H1 (cell line): ENCODE data around the gene ADGRL3. TPM values are rescaled to one million over a fixed set of nuclear protein-coding genes. Genes with fewer than 3 reads are reported as not detected.

Experiments
- CTCF ChIA-PET: fragments of 300-600 bp; sonication (Branson Sonifier 250); formaldehyde crosslinking; loops from one replicate; lab custom pipeline; 2021; ENCODE audit not compliant: partially characterized antibody; lab: Charles Lee
- POLR2A ChIA-PET: fragments of 300-600 bp; sonication (Branson Sonifier 250); formaldehyde crosslinking; loops from one replicate; lab custom pipeline; 2021; ENCODE audit warnings: inconsistent platforms; ENCODE audit not compliant: partially characterized antibody; lab: Charles Lee
- DNase-seq, 2 experiments: peaks; one replicate each; pipeline versions ENCODE4 v3.0.0 to v3.0.0-alpha.2; 2010 to 2022; ENCODE audit warnings: low spot score in 2 of 2, low read depth in 1 of 2, mixed read lengths in 1 of 2
- FAIRE-seq: peaks from 2 replicates; lab custom pipeline; 2011; peaks lifted over from hg19 to GRCh38; lab: Jason Lieb, UNC
- H2AFZ ChIP-seq: 2 replicates; pipeline ENCODE4 v1.8.1; 2012; ENCODE audit warnings: low read length, inconsistent platforms
- H2AK5ac ChIP-seq: 2 replicates; pipeline ENCODE4 v1.6.1; 2013; ENCODE audit warnings: low read depth, low read length
- H2BK120ac ChIP-seq: replicated peaks from 2 replicates; pipeline ENCODE3; 2013; ENCODE audit warnings: low read depth, low read length, inconsistent platforms
- H2BK12ac ChIP-seq: 2 replicates; pipeline ENCODE4 v1.6.1; 2013; ENCODE audit warnings: low read depth, low read length
- H2BK15ac ChIP-seq: 2 replicates; pipeline ENCODE4 v1.6.1; 2013; ENCODE audit warnings: low read length
- H2BK20ac ChIP-seq: 2 replicates; pipeline ENCODE4 v1.6.1; 2013; ENCODE audit warnings: low read length
- H2BK5ac ChIP-seq: 2 replicates; pipeline ENCODE4 v1.6.1; 2013; ENCODE audit warnings: low read depth, low read length
- H3K14ac ChIP-seq: 2 replicates; pipeline ENCODE4 v1.6.1; 2013; ENCODE audit warnings: inconsistent platforms; ENCODE audit not compliant: insufficient read length
- H3K18ac ChIP-seq: 2 replicates; pipeline ENCODE4 v1.6.1; 2013; ENCODE audit warnings: low read length; ENCODE audit errors: extremely low read depth
- H3K23ac ChIP-seq: 2 replicates; pipeline ENCODE4 v1.6.1; 2013; ENCODE audit warnings: inconsistent platforms; ENCODE audit not compliant: insufficient read length
- H3K23me2 ChIP-seq: 2 replicates; pipeline ENCODE4 v1.6.1; 2013; ENCODE audit warnings: low read depth, low read length
- H3K27ac ChIP-seq: 2 replicates; pipeline ENCODE4 v1.6.1; 2011; ENCODE audit warnings: low read depth, low read length, inconsistent platforms
- H3K27me3 ChIP-seq, 4 experiments: replicated peaks in 1 of 4; 1 replicate in 1 of 4; 2 replicates in 3 of 4; pipeline versions ENCODE4 v1.6.1 to v1.8.1; 2011 to 2013; ENCODE audit warnings: low read length in 3 of 4, mild to moderate bottlenecking in 3 of 4, inconsistent platforms in 2 of 4, mixed read lengths in 2 of 4, moderate library complexity in 1 of 4; ENCODE audit not compliant: control insufficient read depth in 3 of 4, insufficient read depth in 3 of 4; ENCODE audit errors: extremely low read depth in 1 of 4
- H3K36me3 ChIP-seq, 4 experiments: 2 replicates each; pipeline versions ENCODE4 v1.6.1 to v1.8.1; 2011 to 2013; ENCODE audit warnings: mild to moderate bottlenecking in 4 of 4, low read length in 3 of 4, moderate library complexity in 2 of 4, control low read depth in 1 of 4, inconsistent platforms in 1 of 4; ENCODE audit not compliant: insufficient read depth in 4 of 4, control insufficient read depth in 2 of 4
- H3K4ac ChIP-seq: replicated peaks from 2 replicates; pipeline ENCODE3; 2013; ENCODE audit warnings: low read length, low read depth, mixed read lengths, inconsistent platforms; ENCODE audit not compliant: insufficient read length
- H3K4me1 ChIP-seq, 4 experiments: replicated peaks in 1 of 4; 1 replicate in 1 of 4; 2 replicates in 3 of 4; pipeline versions ENCODE4 v1.6.1 to v1.8.1; 2011 to 2013; ENCODE audit warnings: low read length in 3 of 4, inconsistent platforms in 2 of 4, mixed read lengths in 1 of 4; ENCODE audit not compliant: insufficient read depth in 4 of 4, control insufficient read depth in 3 of 4
- H3K4me2 ChIP-seq, 2 experiments: 2 replicates each; pipeline versions ENCODE4 v1.6.1 to v1.8.1; 2011 to 2013; ENCODE audit warnings: low read depth in 2 of 2, low read length in 2 of 2, control low read depth in 1 of 2, inconsistent platforms in 1 of 2, mild to moderate bottlenecking in 1 of 2; ENCODE audit not compliant: insufficient read depth in 1 of 2
- H3K4me3 ChIP-seq, 4 experiments: fragments of 200-600, 300-600 bp in 1 of 4; sonication (generic), shearing (Covaris generic), sonication (Bioruptor Twin) in 1 of 4; 2 replicates each; pipeline versions ENCODE4 v1.5.1 to v1.8.1; 2011 to 2016; ENCODE audit warnings: low read length in 4 of 4, low read depth in 3 of 4, control low read depth in 2 of 4, inconsistent platforms in 2 of 4, mild to moderate bottlenecking in 2 of 4, mixed read lengths in 1 of 4, moderate library complexity in 1 of 4; ENCODE audit not compliant: insufficient read depth in 2 of 4; ENCODE audit errors: extremely low read depth in 1 of 4
- H3K56ac ChIP-seq: replicated peaks from 2 replicates; pipeline ENCODE3; 2013; ENCODE audit warnings: low read depth, mild to moderate bottlenecking, mixed read lengths, low read length, inconsistent platforms; ENCODE audit not compliant: insufficient read length
- H3K79me1 ChIP-seq: 2 replicates; pipeline ENCODE4 v1.6.1; 2013; ENCODE audit warnings: low read depth, low read length, control low read depth
- H3K79me2 ChIP-seq, 2 experiments: 2 replicates each; pipeline versions ENCODE4 v1.6.1 to v1.8.1; 2012 to 2013; ENCODE audit warnings: low read length in 2 of 2, mild to moderate bottlenecking in 2 of 2, inconsistent platforms in 1 of 2; ENCODE audit not compliant: insufficient read depth in 2 of 2, control insufficient read depth in 1 of 2
- H3K9ac ChIP-seq, 4 experiments: replicated peaks in 1 of 4; 1 replicate in 1 of 4; 2 replicates in 3 of 4; pipeline versions ENCODE4 v1.6.1 to v1.8.1; 2011 to 2013; ENCODE audit warnings: low read depth in 3 of 4, low read length in 3 of 4, control low read depth in 2 of 4, mild to moderate bottlenecking in 2 of 4, moderate library complexity in 2 of 4, inconsistent platforms in 1 of 4; ENCODE audit errors: extremely low read depth in 1 of 4
- H3K9me3 ChIP-seq, 2 experiments: 2 replicates each; pipeline versions ENCODE4 v1.6.1 to v1.8.1; 2012 to 2013; ENCODE audit warnings: mild to moderate bottlenecking in 2 of 2, moderate library complexity in 2 of 2, control low read depth in 1 of 2, inconsistent platforms in 1 of 2, low read depth in 1 of 2, low read length in 1 of 2, mixed read lengths in 1 of 2; ENCODE audit not compliant: insufficient read depth in 2 of 2
- H4K20me1 ChIP-seq, 2 experiments: replicated peaks in 1 of 2; 2 replicates each; pipeline versions ENCODE3 to v1.8.1; 2011 to 2013; ENCODE audit warnings: inconsistent platforms in 2 of 2, low read length in 2 of 2, mild to moderate bottlenecking in 1 of 2; ENCODE audit not compliant: insufficient read depth in 2 of 2, control insufficient read depth in 1 of 2
- H4K5ac ChIP-seq: 2 replicates; pipeline ENCODE4 v1.6.1; 2013; ENCODE audit warnings: low read length, low read depth, mixed read lengths, inconsistent platforms; ENCODE audit not compliant: insufficient read length
- H4K8ac ChIP-seq: 2 replicates; pipeline ENCODE4 v1.8.0; 2013; ENCODE audit warnings: mild to moderate bottlenecking, moderate library complexity, low read length, inconsistent platforms; ENCODE audit not compliant: insufficient read depth; ENCODE audit errors: extremely low read depth
- H4K91ac ChIP-seq: replicated peaks from 2 replicates; pipeline ENCODE3; 2013; ENCODE audit warnings: low read length, mixed read lengths, inconsistent platforms; ENCODE audit not compliant: insufficient read length
- HDAC6 ChIP-seq: IDR thresholded peaks from one replicate; pipeline ENCODE4 v1.7.1; 2012; ENCODE audit warnings: low read depth, mild to moderate bottlenecking, inconsistent platforms, low read length, moderate library complexity
- KDM1A ChIP-seq: fragments of 200-600, 300-600 bp; sonication (generic); IDR thresholded peaks from 2 replicates; pipeline ENCODE4 v1.7.1; 2016; ENCODE audit warnings: mild to moderate bottlenecking, low read length, borderline replicate concordance
- RAD21 ChIP-seq, 2 experiments: IDR thresholded peaks in 1 of 2; conservative IDR thresholded peaks in 1 of 2; 2 replicates each; pipeline ENCODE4 v1.6.1; 2011; ENCODE audit warnings: low read depth in 2 of 2, low read length in 2 of 2, improper control_type of control experiment in 1 of 2, inconsistent platforms in 1 of 2, mild to moderate bottlenecking in 1 of 2, moderate library complexity in 1 of 2
- WGBS, 2 experiments: shearing (Covaris generic) in 1 of 2; methylation state at CpG; one replicate each; pipeline versions ENCODE4 v1.1.6 to v1.1.7; 2013 to 2015; ENCODE audit warnings: low lambda C conversion rate in 2 of 2, mixed read lengths in 2 of 2, inconsistent platforms in 1 of 2, low coverage in 1 of 2, missing lambda C conversion rate in 1 of 2; ENCODE audit not compliant: insufficient replicate concordance in 2 of 2, insufficient coverage in 1 of 2, insufficient read length in 1 of 2; ENCODE audit errors: extremely low coverage in 1 of 2, missing lambda C conversion rate in 1 of 2; 5-methylcytosine and 5-hydroxymethylcytosine counted together
- polyA plus RNA-seq, 7 experiments: library from polyadenylated mRNA; depleted of rRNA in 3 of 7; stranded (reverse) in 5 of 7; unstranded in 2 of 7; fragments of >200 nt in 5 of 7; fragments of 200-250 nt in 2 of 7; gene quantifications; 1 replicate in 5 of 7; 2 replicates in 1 of 7; 4 replicates in 1 of 7; pipeline versions ENCODE4 v1.2.1 to v1.2.3, GENCODE V29; 2011 to 2013; ENCODE audit warnings: missing spikeins in 2 of 7, mixed read lengths in 2 of 7
- total RNA-seq: library from RNA; stranded (reverse); fragmentation: NEBNext Ultra II Directional; extraction: Animal tissue kit (Norgen Biotek cat#: 25700); gene quantifications from 2 replicates; pipeline ENCODE4 v1.2.1, GENCODE V29; 2021

Gene ADGRL3
- total and polyA plus RNA-seq, 2 of the 8 experiments (the other 6 are each of a cell fraction or from before 2014, with no cell fraction given): 6.6 to 13.0 TPM

GRCh38 chr4:61445374-61446063 is 245.4 kb downstream of the ADGRL3 start:
- Histone ChIP-seq H2AFZ (no peak overlapping the region), H2BK15ac (no peak overlapping the region), H3K4me1 (no peaks in the 10 kb centered on the region), H3K23me2 (no peaks in the 10 kb centered on the region), H3K56ac (no peak overlapping the region), H3K79me1 (no peaks in the 10 kb centered on the region), H2BK120ac (no peak overlapping the region), H3K36me3 (no peaks in the 10 kb centered on the region), H2BK20ac (no peak overlapping the region), H2BK5ac (no peak overlapping the region), H3K27ac (no peak overlapping the region), H3K79me2 (no peaks in the 10 kb centered on the region), H4K91ac (no peak overlapping the region), H3K9ac (no peak overlapping the region), H3K4me3 (no peak overlapping the region), H3K4ac (no peak overlapping the region), H4K20me1 (no peaks in the 10 kb centered on the region), H3K14ac (no peak overlapping the region), H3K4me2 (no peak overlapping the region), H2BK12ac (no peak overlapping the region), H4K5ac (no peak overlapping the region), H4K8ac (no peak overlapping the region), H3K9me3 (no peaks in the 10 kb centered on the region), H3K18ac (no peak overlapping the region), H3K23ac (no peak overlapping the region), H2AK5ac (no peak overlapping the region), H3K27me3 (no peaks in the 10 kb centered on the region)
- no peak for TF ChIP-seq HDAC6
- no peak for TF ChIP-seq KDM1A
- no peak for TF ChIP-seq RAD21 (IDR thresholded peaks at IDR 0.05 in 1 of 2, conservative IDR thresholded peaks at IDR 0.05 in 1 of 2; ENCODE audit: low read depth in 2 of 2, low read length in 2 of 2)
- ChIA-PET CTCF (no interaction called here), POLR2A (no interaction called here)
- no peak for DNase-seq
- FAIRE-seq: no peak
- 91% methylated on average over 2 of the region's 2 CpGs; no CpG with 5 or more reads in 1 of the 2 experiments for WGBS, 2 experiments
